Endodermal cell (in vitro differentiated cells): Measurements from ENCODE around the gene IFIT1B. TPM values are rescaled to one million over a fixed set of nuclear protein-coding genes. Genes with fewer than 3 reads are reported as not detected.

Source experiments
- DNase-seq: peaks from one replicate; pipeline ENCODE4 v3.0.0-alpha.2; 2017
- H3K27ac ChIP-seq: 2 replicates; pipeline ENCODE4 v1.5.1; 2013; ENCODE audit warnings: mild to moderate bottlenecking, low read depth, low read length, moderate library complexity
- H3K27me3 ChIP-seq: 2 replicates; pipeline ENCODE4 v1.6.1; 2013; ENCODE audit warnings: mild to moderate bottlenecking, low read length, moderate library complexity; ENCODE audit not compliant: insufficient read depth, control insufficient read depth, poor library complexity, severe bottlenecking
- H3K36me3 ChIP-seq: 2 replicates; pipeline ENCODE4 v1.7.0; 2013; ENCODE audit warnings: mild to moderate bottlenecking, low read length, moderate library complexity; ENCODE audit not compliant: control insufficient read depth, insufficient read depth
- H3K4me1 ChIP-seq: one replicate; pipeline ENCODE4 v1.7.0; 2013; ENCODE audit warnings: low read length; ENCODE audit not compliant: control insufficient read depth, insufficient read depth
- H3K4me3 ChIP-seq: 2 replicates; pipeline ENCODE4 v1.5.1; 2013; ENCODE audit warnings: mild to moderate bottlenecking, low read length, moderate library complexity
- H3K9ac ChIP-seq: 2 replicates; pipeline ENCODE4 v1.6.1; 2013; ENCODE audit warnings: mild to moderate bottlenecking, low read length, moderate library complexity; ENCODE audit not compliant: poor library complexity, severe bottlenecking; ENCODE audit errors: extremely low read depth
- H3K9me3 ChIP-seq: 2 replicates; pipeline ENCODE4 v1.6.1; 2013; ENCODE audit warnings: mild to moderate bottlenecking, low read length, moderate library complexity; ENCODE audit not compliant: control insufficient read depth
- H3K27ac Mint-ChIP-seq: 2 replicates; pipeline ENCODE4 v1.8.0; 2020; ENCODE audit warnings: mixed read lengths
- H3K27me3 Mint-ChIP-seq: 2 replicates; pipeline ENCODE4 v1.8.0; 2021; ENCODE audit warnings: mild to moderate bottlenecking, mixed read lengths; ENCODE audit not compliant: insufficient read depth
- H3K36me3 Mint-ChIP-seq: 2 replicates; pipeline ENCODE4 v1.8.0; 2020; ENCODE audit warnings: low read depth, mixed read lengths
- H3K4me1 Mint-ChIP-seq: 2 replicates; pipeline ENCODE4 v1.8.0; 2020; ENCODE audit warnings: mixed read lengths
- H3K4me3 Mint-ChIP-seq: 2 replicates; pipeline ENCODE4 v1.8.0; 2020; ENCODE audit warnings: mild to moderate bottlenecking, moderate library complexity, mixed read lengths
- H3K9me3 Mint-ChIP-seq: 2 replicates; pipeline ENCODE4 v1.8.0; 2020; ENCODE audit warnings: mild to moderate bottlenecking, mixed read lengths
- CTCF ChIP-seq: fragments of 200-600 bp; sonication (generic); conservative IDR thresholded peaks from 2 replicates; pipeline ENCODE4 v1.5.0; 2021; ENCODE audit warnings: antibody characterized with exemption, mild to moderate bottlenecking
- WGBS, 2 experiments: methylation state at CpG; one replicate each; pipeline versions ENCODE4 v1.1.5 to v1.1.7; 2013; ENCODE audit warnings: missing lambda C conversion rate in 2 of 2, mixed read lengths in 1 of 2; ENCODE audit not compliant: insufficient coverage in 1 of 2, insufficient read length in 1 of 2; 5-methylcytosine and 5-hydroxymethylcytosine counted together
- total RNA-seq, 2 donors: library from RNA; stranded (reverse); fragmentation: NEBNext Ultra II Directional in 1 of 2; extraction: Animal tissue kit (Norgen Biotek cat#: 25700) in 1 of 2; gene quantifications; 2 replicates in 1 of 2; 3 replicates in 1 of 2; pipeline ENCODE4 v1.2.1, GENCODE V29; 2021

IFIT1B gene
- total RNA-seq, 2 donors from 2014 or later = not detected

- H3K4me3 ChIP-seq = no peak overlapping the region
- Mint-ChIP-seq H3K9me3 (no peaks in the 10 kb centered on the region), H3K36me3 (no peaks in the 10 kb centered on the region), H3K4me1 (peaks cover 32% of the 10 kb centered on the region), H3K4me3 (no peak overlapping the region), H3K27ac (no peak overlapping the region), H3K27me3 (no peaks in the 10 kb centered on the region)
- H3K27ac ChIP-seq = no peak overlapping the region
- no peak overlapping the region for H3K9ac ChIP-seq
- WGBS, 2 experiments = 88 to 100% methylated on average over 1 to 3 of the region's 3 CpGs
- H3K9me3 ChIP-seq = no peaks in the 10 kb centered on the region
- no peak for TF ChIP-seq CTCF
- no peaks in the 10 kb centered on the region for H3K27me3 ChIP-seq
- H3K4me1 ChIP-seq = peaks cover 22% of the 10 kb centered on the region
- H3K36me3 ChIP-seq = no peaks in the 10 kb centered on the region
- DNase-seq = no peak
These were observed 42.6 kb upstream of the IFIT1B start for GRCh38 chr10:89335226-89335625.

- H3K4me3 ChIP-seq = no peak overlapping the region
- no peak for DNase-seq
- peaks cover 25% of the 10 kb centered on the region for H3K4me1 Mint-ChIP-seq
- no peak overlapping the region for H3K27ac ChIP-seq
- no peaks in the 10 kb centered on the region for H3K27me3 Mint-ChIP-seq
- WGBS, 2 experiments = 89 to 100% methylated on average over 2 to 3 of the region's 3 CpGs
- H3K27me3 ChIP-seq = no peaks in the 10 kb centered on the region
- no peaks in the 10 kb centered on the region for H3K36me3 ChIP-seq
- H3K9me3 Mint-ChIP-seq = no peaks in the 10 kb centered on the region
- no peaks in the 10 kb centered on the region for H3K9me3 ChIP-seq
- peaks cover 17% of the 10 kb centered on the region for H3K4me1 ChIP-seq
- H3K9ac ChIP-seq = no peak overlapping the region
- no peaks in the 10 kb centered on the region for H3K36me3 Mint-ChIP-seq
- no peak for TF ChIP-seq CTCF
- no peak overlapping the region for H3K4me3 Mint-ChIP-seq
- H3K27ac Mint-ChIP-seq = no peak overlapping the region
These were observed 41.6 kb upstream of the IFIT1B start for GRCh38 chr10:89336241-89336640.

- no peaks in the 10 kb centered on the region for H3K9me3 Mint-ChIP-seq
- Histone ChIP-seq H3K9ac (no peak overlapping the region), H3K27ac (no peak overlapping the region), H3K4me3 (no peak overlapping the region), H3K27me3 (no peaks in the 10 kb centered on the region), H3K4me1 (peaks cover 14% of the 10 kb centered on the region), H3K9me3 (no peaks in the 10 kb centered on the region), H3K36me3 (no peaks in the 10 kb centered on the region)
- H3K4me1 Mint-ChIP-seq = peaks cover 21% of the 10 kb centered on the region
- no peak overlapping the region for H3K27ac Mint-ChIP-seq
- DNase-seq = no peak
- no peak for TF ChIP-seq CTCF
- 90 to 100% methylated on average over 2 to 5 of the region's 6 CpGs for WGBS, 2 experiments
- H3K27me3 Mint-ChIP-seq = no peaks in the 10 kb centered on the region
- no peak overlapping the region for H3K4me3 Mint-ChIP-seq
- H3K36me3 Mint-ChIP-seq = no peaks in the 10 kb centered on the region
These were observed 40.4 kb upstream of the IFIT1B start for GRCh38 chr10:89337484-89337883.
